Upper lobe of left lung (tissue), 4 donors: ENCODE data around the gene RAN.

ENCODE experiments used
- POLR2A ChIP-seq, 4 donors: fragments of 450-650 bp; IDR thresholded peaks; one replicate each; pipeline ENCODE4 v1.5.1; 2016 to 2017; ENCODE audit warnings: antibody characterized with exemption in 4 of 4, mild to moderate bottlenecking in 2 of 4
- POLR2AphosphoS5 ChIP-seq, 2 donors: sonication (generic); formaldehyde crosslinking; IDR thresholded peaks; one replicate each; pipeline ENCODE4 v1.5.1; 2017; ENCODE audit warnings: antibody characterized with exemption in 2 of 2
- TF ChIP-seq, protein P1 (sequence below), 6 experiments: fragments of 450-650 bp in 4 of 6; fragments of 200-600 bp in 2 of 6; sonication (generic) in 2 of 6; IDR thresholded peaks; one replicate each; pipeline ENCODE4 v1.5.1; 2016 to 2019; ENCODE audit warnings: antibody characterized with exemption in 6 of 6

DNA sequence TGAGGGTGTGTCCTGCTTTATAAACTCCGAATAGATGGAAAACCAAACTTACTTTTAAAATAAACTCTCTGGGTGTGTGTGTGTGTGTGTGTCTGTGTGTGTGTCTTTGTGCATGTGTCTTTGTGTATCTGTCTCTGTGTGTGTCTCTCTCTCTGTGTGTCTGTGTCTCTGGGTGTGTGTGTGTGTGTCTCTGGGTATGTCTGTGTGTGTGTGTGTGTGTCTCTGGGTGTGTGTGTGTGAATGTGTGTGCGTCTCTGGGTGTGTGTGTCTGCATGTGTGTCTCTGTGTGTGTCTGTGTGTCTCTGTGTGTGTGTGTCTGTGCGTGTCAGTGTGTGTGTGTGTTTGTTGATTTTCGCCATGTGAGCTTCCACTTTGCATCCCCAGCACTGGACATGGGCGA is 9.2 kb downstream of the RAN start:
- TF ChIP-seq, protein P1, sequence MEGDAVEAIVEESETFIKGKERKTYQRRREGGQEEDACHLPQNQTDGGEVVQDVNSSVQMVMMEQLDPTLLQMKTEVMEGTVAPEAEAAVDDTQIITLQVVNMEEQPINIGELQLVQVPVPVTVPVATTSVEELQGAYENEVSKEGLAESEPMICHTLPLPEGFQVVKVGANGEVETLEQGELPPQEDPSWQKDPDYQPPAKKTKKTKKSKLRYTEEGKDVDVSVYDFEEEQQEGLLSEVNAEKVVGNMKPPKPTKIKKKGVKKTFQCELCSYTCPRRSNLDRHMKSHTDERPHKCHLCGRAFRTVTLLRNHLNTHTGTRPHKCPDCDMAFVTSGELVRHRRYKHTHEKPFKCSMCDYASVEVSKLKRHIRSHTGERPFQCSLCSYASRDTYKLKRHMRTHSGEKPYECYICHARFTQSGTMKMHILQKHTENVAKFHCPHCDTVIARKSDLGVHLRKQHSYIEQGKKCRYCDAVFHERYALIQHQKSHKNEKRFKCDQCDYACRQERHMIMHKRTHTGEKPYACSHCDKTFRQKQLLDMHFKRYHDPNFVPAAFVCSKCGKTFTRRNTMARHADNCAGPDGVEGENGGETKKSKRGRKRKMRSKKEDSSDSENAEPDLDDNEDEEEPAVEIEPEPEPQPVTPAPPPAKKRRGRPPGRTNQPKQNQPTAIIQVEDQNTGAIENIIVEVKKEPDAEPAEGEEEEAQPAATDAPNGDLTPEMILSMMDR (IDR thresholded peaks at IDR 0.05) = no peak
- no peak for TF ChIP-seq POLR2A (IDR thresholded peaks at IDR 0.05)
- no peak for TF ChIP-seq POLR2AphosphoS5 (IDR thresholded peaks at IDR 0.05)
